NCI-H526 treated with DMSO at 0.1 percent for 48 hours (cell line): ENCODE data around the gene CDC42EP4.

ENCODE experiments used
- DNase-seq: peaks from one replicate; lab custom pipeline; 2025; lab: John Stamatoyannopoulos, UW

The CDC42EP4 gene

DNA sequence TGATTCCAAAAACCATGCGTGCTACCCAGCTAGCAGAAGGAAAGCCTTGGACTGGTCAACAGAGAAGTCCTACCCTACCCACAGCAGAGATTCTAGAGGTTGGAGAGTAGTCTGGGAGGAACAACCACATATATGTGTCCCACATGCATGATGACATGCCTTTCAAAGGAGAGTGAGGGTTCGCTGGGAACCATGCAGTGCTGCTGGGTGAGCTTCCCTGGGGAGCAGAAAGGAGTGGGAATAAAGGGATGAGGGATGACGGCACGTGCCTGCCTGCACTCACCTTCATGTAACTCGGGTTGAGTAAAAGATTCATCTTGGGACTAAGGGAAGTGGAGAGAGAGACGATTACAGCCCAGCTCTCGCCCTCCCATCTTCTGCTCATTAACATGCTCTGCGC, 59.9 kb downstream of the CDC42EP4 start:
- no peak for DNase-seq

DNA sequence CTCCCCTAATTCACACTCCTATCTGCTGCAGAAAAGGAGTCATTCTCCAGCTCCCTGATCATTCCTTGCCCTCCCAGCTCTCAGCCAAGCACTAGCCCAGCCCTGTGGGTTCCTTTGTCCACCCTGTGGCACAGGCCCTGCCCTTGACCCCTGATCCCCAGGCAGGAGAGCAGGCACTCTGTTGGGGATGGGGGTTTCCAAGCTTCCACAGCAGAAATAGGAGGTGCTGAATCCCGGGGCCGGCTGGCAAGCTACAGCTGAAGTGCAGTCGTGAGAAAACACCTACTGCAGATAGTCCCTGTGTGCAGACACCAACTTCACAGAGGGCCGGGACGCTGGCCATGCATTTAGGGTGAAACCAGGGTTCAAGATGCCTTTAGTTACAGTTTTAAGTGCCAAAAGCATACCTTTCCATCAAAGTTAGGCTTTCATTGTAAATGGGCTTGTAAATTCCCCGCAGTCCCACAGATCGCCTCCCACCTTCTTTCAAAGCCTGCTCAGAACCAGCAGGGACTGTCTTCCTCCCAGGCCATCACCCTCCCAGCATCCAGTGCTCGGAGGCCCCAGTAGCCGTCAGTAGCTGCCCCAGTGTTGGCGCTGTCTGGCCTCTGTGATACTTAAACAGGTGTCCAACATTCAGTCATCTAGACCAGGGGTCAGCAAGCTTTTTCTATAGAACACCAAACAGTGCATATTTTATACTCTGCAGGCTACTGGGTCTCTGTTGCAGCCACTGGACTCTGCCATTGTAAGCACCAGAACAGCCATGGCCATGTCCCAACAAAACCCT, 60.8 kb downstream of the CDC42EP4 start:
- no peak for DNase-seq

DNA sequence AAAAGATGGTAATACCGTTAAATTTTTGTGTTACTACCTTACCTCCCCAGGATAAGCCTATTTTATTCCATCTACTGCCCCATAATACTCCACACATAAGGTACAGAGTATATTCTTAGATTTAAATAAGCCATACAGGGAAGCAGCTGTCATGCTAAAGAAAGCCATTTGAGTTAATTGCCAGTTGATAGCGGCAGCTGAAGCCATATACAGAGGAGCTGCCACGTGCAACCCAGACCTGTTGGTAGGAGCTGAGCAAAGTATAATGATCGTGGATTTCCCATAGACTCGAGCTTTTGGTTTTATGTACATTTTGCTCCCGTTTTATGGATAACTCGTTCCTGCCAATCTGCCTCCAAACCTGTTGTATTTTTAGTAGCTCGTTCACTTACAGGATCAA, 62.1 kb downstream of the CDC42EP4 start:
- DNase-seq: peak; percentile 18

DNA sequence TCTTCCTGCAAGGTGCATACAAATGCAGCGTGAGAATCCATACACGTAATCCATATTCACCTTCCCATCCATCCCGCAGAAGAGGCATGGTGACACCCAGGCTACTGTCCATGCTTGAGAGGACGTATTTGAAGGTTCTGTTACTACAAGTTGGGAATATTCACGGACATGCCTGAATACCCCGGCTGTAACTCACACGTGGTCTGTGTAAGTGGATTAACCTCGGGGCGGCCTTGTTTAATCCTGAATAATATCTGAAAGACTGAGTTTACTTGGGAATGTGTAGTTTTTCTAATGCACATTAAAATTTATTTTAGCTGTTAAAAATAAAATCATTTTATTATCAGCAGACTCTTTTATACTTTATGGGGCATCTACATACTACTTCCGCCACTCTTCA, 63.3 kb downstream of the CDC42EP4 start:
- no peak for DNase-seq

DNA sequence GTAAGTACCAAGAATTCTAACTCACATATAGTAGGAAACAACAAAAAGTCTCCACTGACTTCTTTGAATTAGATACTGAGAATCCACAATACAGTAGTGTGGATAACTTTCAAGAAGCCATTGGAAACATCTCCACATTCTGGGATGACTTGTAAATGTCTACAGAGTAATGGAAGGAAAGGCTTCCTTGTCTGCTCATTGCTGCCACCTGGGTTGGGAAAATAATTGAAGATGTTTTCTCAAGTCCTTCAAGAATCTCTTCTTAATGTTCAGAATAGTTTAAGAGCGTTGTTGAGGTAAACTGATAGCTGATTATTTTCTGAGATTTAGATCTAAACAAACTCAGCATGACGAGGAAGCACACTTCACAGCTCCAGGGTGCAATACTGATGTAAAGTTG, 64.1 kb downstream of the CDC42EP4 start:
- DNase-seq: no peak

DNA sequence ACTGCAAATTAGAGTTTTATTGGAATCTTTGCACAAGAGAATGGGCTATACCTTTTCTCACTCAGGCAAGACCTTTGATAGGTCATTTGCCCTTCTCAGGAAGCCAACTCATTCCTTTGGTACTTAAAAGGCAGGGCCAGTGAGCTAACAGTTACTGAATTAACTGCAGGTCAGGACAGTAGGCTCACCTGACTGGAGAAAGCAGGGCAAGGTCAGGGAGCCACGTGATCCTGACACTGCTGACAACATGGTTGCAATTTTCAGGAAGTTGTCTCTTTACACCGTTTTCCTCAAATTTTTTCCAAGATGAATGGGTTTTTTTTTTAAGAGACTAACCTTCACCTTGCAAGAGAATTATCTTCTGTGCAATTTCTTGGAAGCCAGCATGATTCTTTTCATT, 71.2 kb downstream of the CDC42EP4 start:
- no peak for DNase-seq

DNA sequence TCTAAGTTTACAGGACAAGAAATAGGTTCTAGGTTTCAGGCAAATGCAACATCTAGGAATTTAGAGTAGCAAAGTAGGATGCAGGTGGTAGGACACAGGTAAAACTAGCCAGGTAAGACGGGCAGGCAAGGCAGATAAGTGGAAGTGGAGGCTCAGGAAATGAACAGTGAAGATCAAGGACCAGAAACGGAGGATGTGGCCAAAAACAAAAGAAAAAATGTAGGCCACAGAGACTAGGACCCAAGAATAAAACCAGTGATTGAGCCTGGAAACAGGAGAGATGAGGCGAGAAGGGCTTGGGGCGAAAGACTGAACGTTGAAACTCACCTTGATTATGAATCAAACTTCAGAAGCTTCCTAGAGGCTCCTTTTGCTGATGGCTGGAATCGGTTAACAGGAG, 74.1 kb downstream of the CDC42EP4 start:
- no peak for DNase-seq

DNA sequence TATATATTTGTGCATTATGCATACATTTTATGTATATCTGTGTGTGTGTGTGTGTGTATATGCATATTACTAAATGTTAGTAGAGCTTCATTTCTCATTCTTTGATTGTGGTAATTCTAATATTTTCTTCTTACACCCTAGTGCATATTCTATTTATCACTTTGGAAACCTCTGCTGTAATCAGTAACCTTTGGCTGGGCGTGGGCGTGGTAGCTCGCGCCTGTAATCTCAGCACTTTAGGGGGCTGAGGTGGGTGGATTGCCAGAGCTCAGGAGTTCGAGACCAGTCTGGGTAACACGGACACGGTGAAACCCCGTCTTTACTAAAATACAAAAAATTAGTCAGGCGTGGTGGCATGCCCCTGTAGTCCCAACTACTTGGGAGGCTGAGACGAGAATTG, 77.1 kb downstream of the CDC42EP4 start:
- no peak for DNase-seq
